Parathyroid adenoma (tissue), 2 donors: ENCODE measurements around the gene MYPN.
"Not testable (repeated sequence)": the region's sequence is repeated elsewhere in the genome, so short reads cannot be mapped to it uniquely, and the experiment has no call there.

Experiments
- H2AFZ ChIP-seq: fragments of 300-600 bp; sonication (generic); one replicate; pipeline ENCODE4 v1.7.0; 2017; ENCODE audit warnings: antibody characterized with exemption, mild to moderate bottlenecking
- H3K27ac ChIP-seq: fragments of 300-600 bp; sonication (generic); one replicate; pipeline ENCODE4 v1.7.0; 2017
- H3K27me3 ChIP-seq: fragments of 300-600 bp; sonication (generic); one replicate; pipeline ENCODE4 v1.7.0; 2017; ENCODE audit warnings: low read length; ENCODE audit not compliant: control insufficient read depth, insufficient read depth
- H3K36me3 ChIP-seq: fragments of 300-600 bp; sonication (generic); one replicate; pipeline ENCODE4 v1.7.0; 2017; ENCODE audit warnings: low read length; ENCODE audit not compliant: control insufficient read depth, insufficient read depth
- H3K4me1 ChIP-seq: fragments of 300-600 bp; sonication (generic); one replicate; pipeline ENCODE4 v1.7.0; 2017; ENCODE audit warnings: control low read depth
- H3K4me2 ChIP-seq: fragments of 300-600 bp; sonication (generic); one replicate; pipeline ENCODE4 v1.7.0; 2017; ENCODE audit warnings: low read length
- H3K4me3 ChIP-seq: fragments of 300-600 bp; sonication (generic); one replicate; pipeline ENCODE4 v1.7.0; 2017; ENCODE audit warnings: low read depth, low read length
- H3K79me2 ChIP-seq: fragments of 300-600 bp; sonication (generic); one replicate; pipeline ENCODE4 v1.7.0; 2017; ENCODE audit warnings: control low read depth
- H3K9ac ChIP-seq: fragments of 300-600 bp; sonication (generic); one replicate; pipeline ENCODE4 v1.7.0; 2017; ENCODE audit warnings: mild to moderate bottlenecking
- H3K9me3 ChIP-seq: fragments of 300-600 bp; sonication (generic); one replicate; pipeline ENCODE4 v1.7.0; 2017; ENCODE audit warnings: low read length; ENCODE audit not compliant: control insufficient read depth
- TF ChIP-seq, protein P1 (sequence below): fragments of 300-600 bp; sonication (generic); IDR thresholded peaks from one replicate; pipeline ENCODE4 v1.7.0; 2017; ENCODE audit warnings: antibody characterized with exemption, mild to moderate bottlenecking
- donor health status: primary hyperparathyroidism.

MYPN gene

DNA sequence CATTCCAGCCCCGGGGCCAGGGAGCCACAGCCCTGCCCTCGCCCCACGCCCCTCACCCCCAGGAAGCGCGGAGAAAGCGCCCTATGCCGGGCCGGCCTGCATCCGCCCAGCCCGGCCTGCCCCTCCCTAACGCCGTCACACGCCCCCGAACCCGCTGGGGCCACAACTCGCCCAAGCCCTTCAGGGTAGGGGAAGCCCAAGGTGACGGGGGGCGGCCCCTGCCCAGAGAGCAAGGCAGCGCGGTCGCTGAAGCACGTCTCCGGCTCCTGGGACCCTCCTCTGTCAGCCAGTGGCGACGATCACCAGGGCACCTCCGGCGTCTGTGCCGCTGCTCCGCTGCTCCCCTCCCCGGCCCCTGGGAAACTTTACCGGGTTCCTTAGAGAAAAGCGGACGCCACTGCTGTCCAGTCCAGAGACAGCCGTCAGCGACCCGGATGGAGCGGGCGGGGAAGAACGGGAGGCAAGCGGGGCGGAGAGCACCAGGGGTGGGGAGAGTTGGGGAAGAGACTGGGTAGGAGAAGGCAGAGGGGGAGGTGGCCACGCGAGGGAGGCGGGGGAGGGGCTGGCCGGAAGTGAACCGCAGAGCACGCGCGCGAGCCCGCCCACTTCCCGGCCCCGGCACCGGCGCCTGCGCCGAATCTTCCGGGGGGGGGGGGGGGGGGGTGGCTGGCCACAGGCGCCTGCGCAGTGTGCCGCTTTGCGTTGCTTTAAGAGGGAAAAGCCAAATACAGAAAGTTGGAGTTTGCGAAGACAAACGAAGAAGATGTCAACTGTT, 34.3 kb upstream of the MYPN start, which contains the start of gene HERC4:
HERC4 (minus strand) TSS at position 509 of the 775 bp plus-strand sequence. CDS start 2,175 bp downstream, outside the sequence.
- TF ChIP-seq, protein P1, sequence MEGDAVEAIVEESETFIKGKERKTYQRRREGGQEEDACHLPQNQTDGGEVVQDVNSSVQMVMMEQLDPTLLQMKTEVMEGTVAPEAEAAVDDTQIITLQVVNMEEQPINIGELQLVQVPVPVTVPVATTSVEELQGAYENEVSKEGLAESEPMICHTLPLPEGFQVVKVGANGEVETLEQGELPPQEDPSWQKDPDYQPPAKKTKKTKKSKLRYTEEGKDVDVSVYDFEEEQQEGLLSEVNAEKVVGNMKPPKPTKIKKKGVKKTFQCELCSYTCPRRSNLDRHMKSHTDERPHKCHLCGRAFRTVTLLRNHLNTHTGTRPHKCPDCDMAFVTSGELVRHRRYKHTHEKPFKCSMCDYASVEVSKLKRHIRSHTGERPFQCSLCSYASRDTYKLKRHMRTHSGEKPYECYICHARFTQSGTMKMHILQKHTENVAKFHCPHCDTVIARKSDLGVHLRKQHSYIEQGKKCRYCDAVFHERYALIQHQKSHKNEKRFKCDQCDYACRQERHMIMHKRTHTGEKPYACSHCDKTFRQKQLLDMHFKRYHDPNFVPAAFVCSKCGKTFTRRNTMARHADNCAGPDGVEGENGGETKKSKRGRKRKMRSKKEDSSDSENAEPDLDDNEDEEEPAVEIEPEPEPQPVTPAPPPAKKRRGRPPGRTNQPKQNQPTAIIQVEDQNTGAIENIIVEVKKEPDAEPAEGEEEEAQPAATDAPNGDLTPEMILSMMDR, result no peak
- no peaks in the 10 kb centered on the region for H3K36me3 ChIP-seq
- H3K4me1 ChIP-seq, result peaks cover 5% of the 10 kb centered on the region
- peak within 1 kb of the TSS; percentile 100 for H2AFZ ChIP-seq
- no peaks in the 10 kb centered on the region for H3K27me3 ChIP-seq
- H3K4me2 ChIP-seq, result peak within 1 kb of the TSS; percentile 87
- peak within 1 kb of the TSS; percentile 94 for H3K27ac ChIP-seq
- H3K9ac ChIP-seq, result peak within 1 kb of the TSS; percentile 98
- no peaks in the 10 kb centered on the region for H3K9me3 ChIP-seq
- H3K79me2 ChIP-seq, result peaks cover 15% of the 10 kb centered on the region
- H3K4me3 ChIP-seq, result peak within 1 kb of the TSS; percentile 98

DNA sequence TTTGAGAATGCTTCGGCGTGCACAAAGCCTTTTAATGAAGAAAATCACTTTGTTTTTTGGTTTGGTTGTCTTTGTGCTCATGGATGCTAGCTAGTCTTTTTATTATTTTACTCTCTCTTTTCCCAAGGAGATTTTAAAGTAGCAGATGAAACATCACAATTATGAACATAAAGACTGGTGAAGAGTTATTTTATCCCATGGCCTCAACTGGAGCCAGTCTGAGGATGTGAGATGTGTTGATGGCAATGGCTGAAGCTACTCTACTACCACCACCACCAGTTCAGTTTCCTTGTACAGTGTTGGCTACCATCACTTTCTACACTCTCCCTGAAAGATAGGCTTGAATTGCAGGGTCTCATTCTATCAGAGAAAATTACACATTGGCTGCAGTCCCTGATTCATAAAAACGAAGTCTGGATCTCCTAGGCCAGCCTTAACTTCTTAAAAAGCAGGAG, 33.7 kb upstream of the MYPN start:
- peak overlapping the region; percentile 87 for H3K4me2 ChIP-seq
- H3K4me1 ChIP-seq, result peaks cover 5% of the 10 kb centered on the region
- H3K79me2 ChIP-seq, result peaks cover 15% of the 10 kb centered on the region
- H3K36me3 ChIP-seq, result no peaks in the 10 kb centered on the region
- no peaks in the 10 kb centered on the region for H3K27me3 ChIP-seq
- TF ChIP-seq, protein P1, result no peak
- no peak overlapping the region for H3K9ac ChIP-seq
- H3K4me3 ChIP-seq, result peak overlapping the region; percentile 53
- peak overlapping the region; percentile 73 for H3K27ac ChIP-seq
- no peaks in the 10 kb centered on the region for H3K9me3 ChIP-seq
- H2AFZ ChIP-seq, result peak overlapping the region; percentile 99

DNA sequence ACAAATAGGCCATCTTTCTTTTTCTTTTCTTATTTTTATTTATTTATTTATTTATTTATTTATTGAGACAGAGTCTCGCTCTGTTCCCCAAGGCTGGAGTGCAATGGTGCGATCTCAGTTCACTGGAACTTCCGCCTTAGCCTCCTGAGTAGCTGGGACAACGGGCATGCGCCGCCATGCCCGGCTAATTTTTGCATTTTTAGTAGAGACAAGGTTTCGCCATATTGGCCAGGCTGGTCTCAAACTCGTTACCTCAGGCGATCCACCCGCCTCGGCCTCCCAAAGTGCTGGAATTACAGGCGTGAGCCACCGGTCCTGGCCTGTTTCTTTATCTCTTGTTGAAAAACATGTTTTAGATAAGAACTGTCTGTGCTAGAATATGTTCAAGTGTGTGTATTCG, 33.2 kb upstream of the MYPN start:
- H3K4me2 ChIP-seq, H3K4me1 ChIP-seq, H3K27ac ChIP-seq, H3K36me3 ChIP-seq, H3K9me3 ChIP-seq, H3K9ac ChIP-seq, H3K4me3 ChIP-seq, H3K27me3 ChIP-seq: not testable (repeated sequence)
- H2AFZ ChIP-seq, result peak overlapping the region; percentile 99
- peaks cover 12% of the 10 kb centered on the region for H3K79me2 ChIP-seq

DNA sequence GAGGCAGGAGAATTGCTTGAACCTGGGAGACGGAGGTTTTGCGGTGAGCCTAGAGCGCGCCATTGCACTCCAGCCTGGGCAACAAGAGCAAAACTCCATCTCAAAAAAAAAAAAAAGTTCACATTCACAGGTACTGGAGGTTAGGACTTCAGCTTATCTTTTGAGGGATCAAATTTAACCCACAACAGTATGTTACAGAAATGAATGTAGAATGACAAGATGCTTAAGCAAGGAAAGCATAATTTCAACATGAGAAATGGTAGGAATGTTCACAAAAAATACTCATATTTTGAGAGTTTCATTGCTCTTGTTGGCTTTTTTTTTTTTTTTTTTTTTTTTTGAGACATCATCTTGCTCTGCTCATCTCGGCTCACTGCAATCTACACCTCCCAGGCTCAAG, 32.3 kb upstream of the MYPN start:
- Histone ChIP-seq H3K36me3 (no peaks in the 10 kb centered on the region), H3K27me3 (no peaks in the 10 kb centered on the region), H3K79me2 (peaks cover 9% of the 10 kb centered on the region), H3K4me2 (no peak overlapping the region), H3K9ac (no peak overlapping the region), H2AFZ (no peak overlapping the region), H3K9me3 (no peaks in the 10 kb centered on the region), H3K27ac (no peak overlapping the region), H3K4me1 (peaks cover 5% of the 10 kb centered on the region), H3K4me3 (no peak overlapping the region)
- TF ChIP-seq, protein P1, result no peak

GRCh38 chr10:68079434-68079833, 29.9 kb upstream of the MYPN start:
- peaks cover under 1% of the 10 kb centered on the region for H3K79me2 ChIP-seq
- H3K27ac ChIP-seq, result no peak overlapping the region
- no peak overlapping the region for H3K9ac ChIP-seq
- peaks cover 5% of the 10 kb centered on the region for H3K4me1 ChIP-seq
- no peaks in the 10 kb centered on the region for H3K36me3 ChIP-seq
- no peaks in the 10 kb centered on the region for H3K9me3 ChIP-seq
- no peaks in the 10 kb centered on the region for H3K27me3 ChIP-seq
- no peak overlapping the region for H3K4me3 ChIP-seq
- H3K4me2 ChIP-seq, result no peak overlapping the region
- no peak overlapping the region for H2AFZ ChIP-seq
- TF ChIP-seq, protein P1, result no peak
